Stimulated activated naive CD8-positive, alpha-beta T cell treated with anti-CD3 and anti-CD28 coated beads, Interleukin-15, Interleukin-2, amounts not matched to agents 100 U/mL and 50 U/mL, for 24 hours (primary cell): ENCODE measurements around the gene MROH2A.
A peak's percentile ranks its signal among the peaks of the same experiment; 100 is the strongest.
"Not testable (repeated sequence)": the region's sequence is repeated elsewhere in the genome, so short reads cannot be mapped to it uniquely, and the experiment has no call there.

Source experiments
- ATAC-seq: fragments of 150-1000 bp; cut with Tn5 transposase; one replicate; pipeline ENCODE4 v1.10.0; 2021
- DNase-seq: peaks from one replicate; pipeline ENCODE4 v3.0.0; 2021

MROH2A gene

GRCh38 chr2:233854241-233854981 lies 76.3 kb downstream of the MROH2A start, which contains the start of gene HJURP:
HJURP (minus strand) TSS chr2:233854535; CDS start chr2:233854500, 35 bp downstream.
- ATAC-seq = peak; percentile 95

GRCh38 chr2:233855345-233855744 lies 77.2 kb downstream of the MROH2A start:
- ATAC-seq (no peak), DNase-seq (no peak)

More at GRCh38 chr2:233854241-233854981, 76.3 kb downstream of the MROH2A start, which contains the start of gene HJURP:
- DNase-seq = peak; percentile 92

GRCh38 chr2:233856184-233856583 lies 78.1 kb downstream of the MROH2A start:
- ATAC-seq (no peak), DNase-seq (no peak)

- peak; percentile 76 for DNase-seq
Measured at GRCh38 chr2:233857511-233858141, 79.5 kb downstream of the MROH2A start.

GRCh38 chr2:233858331-233858730 lies 80.2 kb downstream of the MROH2A start:
- no peak for ATAC-seq
- no peak for DNase-seq

More at GRCh38 chr2:233857511-233858141, 79.5 kb downstream of the MROH2A start:
- no peak for ATAC-seq

- no peak for DNase-seq
- ATAC-seq = no peak
Measured at GRCh38 chr2:233862261-233862768, 84.2 kb downstream of the MROH2A start.

GRCh38 chr2:233865838-233866237 lies 87.7 kb downstream of the MROH2A start:
- no peak for ATAC-seq
- DNase-seq = no peak

- DNase-seq = no peak
- ATAC-seq = no peak
Measured at GRCh38 chr2:233866479-233866878, 88.3 kb downstream of the MROH2A start.

GRCh38 chr2:233867993-233868532 lies 89.9 kb downstream of the MROH2A start, which contains the start of gene MSL3B:
MSL3B (minus strand) TSS chr2:233868386.
- DNase-seq (peak; percentile 62), ATAC-seq (peak; percentile 84)

GRCh38 chr2:233871432-233871831 lies 93.3 kb downstream of the MROH2A start:
- no peak for ATAC-seq
- no peak for DNase-seq

GRCh38 chr2:233872125-233872524 lies 94.0 kb downstream of the MROH2A start:
- DNase-seq, ATAC-seq: not testable (repeated sequence)

- DNase-seq (no peak), ATAC-seq (no peak)
Measured at GRCh38 chr2:233882353-233882752, 104.2 kb downstream of the MROH2A start.
